ENCODE results near the gene SERPINE1. TPM values are rescaled to one million over a fixed set of nuclear protein-coding genes. Genes with fewer than 3 reads are reported as not detected.

SERPINE1 gene
- total and polyA plus RNA-seq, 2 of the 13 experiments (the other 11 are each of a cell fraction or from before 2014, with no cell fraction given) = 21.2 to 1,576 TPM

- peak; percentile 20 for TF ChIP-seq AGO1 (IDR thresholded peaks at IDR 0.05; ENCODE audit: low read depth, low read length, poor library complexity, severe bottlenecking)
- TF ChIP-seq ATF6 (CRISPR knock-in tag; conservative IDR thresholded peaks at IDR 0.05) = no peak
- no peak for TF ChIP-seq FOXO4 (CRISPR knock-in tag; conservative IDR thresholded peaks at IDR 0.05)
- no peak for TF ChIP-seq KDM5A (IDR thresholded peaks at IDR 0.05; ENCODE audit: borderline replicate concordance, low read length)
- no peak for TF ChIP-seq FOSL1 (CRISPR knock-in tag; IDR thresholded peaks at IDR 0.05; ENCODE audit: borderline replicate concordance)
- no peak for TF ChIP-seq GMEB2 (CRISPR knock-in tag; IDR thresholded peaks at IDR 0.05; ENCODE audit: low read depth)
- TF ChIP-seq EHMT2 (IDR thresholded peaks at IDR 0.05; ENCODE audit: borderline replicate concordance, low read depth, low read length) = 0 out of 2 replicates have a peak, but pooled peaks have one; percentile 77
- TF ChIP-seq KLF11 (CRISPR knock-in tag; IDR thresholded peaks at IDR 0.05) = no peak
- no peak for TF ChIP-seq ELF3 (CRISPR knock-in tag; IDR thresholded peaks at IDR 0.05)
- TF ChIP-seq CC2D1A (CRISPR knock-in tag; IDR thresholded peaks at IDR 0.05) = no peak
- no peak for TF ChIP-seq GRHL1 (CRISPR knock-in tag; conservative IDR thresholded peaks at IDR 0.05)
- no peak for TF ChIP-seq ZFP37 (CRISPR knock-in tag; IDR thresholded peaks at IDR 0.05; ENCODE audit: borderline replicate concordance)
- TF ChIP-seq ZFYVE20 (CRISPR knock-in tag; IDR thresholded peaks at IDR 0.05; ENCODE audit: borderline replicate concordance, low read depth) = no peak
- TF ChIP-seq UBTF (CRISPR knock-in tag; IDR thresholded peaks at IDR 0.05) = peak; percentile 31; the same call in 1 of the 2 replicates
- TF ChIP-seq NCOA2 (CRISPR knock-in tag; IDR thresholded peaks at IDR 0.05) = no peak
- no peak for TF ChIP-seq TP53 (CRISPR knock-in tag; conservative IDR thresholded peaks at IDR 0.05)
- no peak for TF ChIP-seq ZFY (CRISPR knock-in tag; IDR thresholded peaks at IDR 0.05)
- TF ChIP-seq ATF5 (CRISPR knock-in tag; IDR thresholded peaks at IDR 0.05; ENCODE audit: low read depth) = no peak
Measured at GRCh38 chr7:101164071-101164840, 37.4 kb downstream of the SERPINE1 start (continued).

Measured in HepG2 (cell line).